Central memory CD8-positive, alpha-beta T cell (primary cell): ENCODE measurements around the gene ZNF827.

ENCODE experiments used
- ATAC-seq: fragments of 150-1000 bp; cut with Tn5 transposase; replicated peaks from 2 replicates; pipeline ENCODE4 v1.10.0; 2022; ENCODE audit warnings: mild to moderate bottlenecking, moderate FRiP score, moderate number of reproducible peaks; ENCODE audit not compliant: poor library complexity, severe bottlenecking; ENCODE audit errors: extremely low read depth
- DNase-seq, 2 donors: peaks; one replicate each; pipeline ENCODE4 v3.0.0; 2021; ENCODE audit warnings: low spot score in 2 of 2
- H3K27ac Mint-ChIP-seq: one replicate; pipeline ENCODE4 v1.8.0; 2022; ENCODE audit warnings: low read depth, mild to moderate bottlenecking, moderate library complexity, mixed read lengths
- H3K27me3 Mint-ChIP-seq: one replicate; pipeline ENCODE4 v1.8.0; 2022; ENCODE audit warnings: mixed read lengths
- H3K36me3 Mint-ChIP-seq: one replicate; pipeline ENCODE4 v1.8.0; 2022; ENCODE audit warnings: mild to moderate bottlenecking, moderate library complexity, mixed read lengths; ENCODE audit not compliant: insufficient read depth
- H3K4me1 Mint-ChIP-seq: one replicate; pipeline ENCODE4 v1.8.0; 2022; ENCODE audit warnings: mixed read lengths
- H3K4me3 Mint-ChIP-seq: one replicate; pipeline ENCODE4 v1.8.0; 2022; ENCODE audit warnings: mild to moderate bottlenecking, moderate library complexity, mixed read lengths
- H3K9me3 Mint-ChIP-seq: one replicate; pipeline ENCODE4 v1.8.0; 2022; ENCODE audit warnings: mixed read lengths

Gene ZNF827, protein sequence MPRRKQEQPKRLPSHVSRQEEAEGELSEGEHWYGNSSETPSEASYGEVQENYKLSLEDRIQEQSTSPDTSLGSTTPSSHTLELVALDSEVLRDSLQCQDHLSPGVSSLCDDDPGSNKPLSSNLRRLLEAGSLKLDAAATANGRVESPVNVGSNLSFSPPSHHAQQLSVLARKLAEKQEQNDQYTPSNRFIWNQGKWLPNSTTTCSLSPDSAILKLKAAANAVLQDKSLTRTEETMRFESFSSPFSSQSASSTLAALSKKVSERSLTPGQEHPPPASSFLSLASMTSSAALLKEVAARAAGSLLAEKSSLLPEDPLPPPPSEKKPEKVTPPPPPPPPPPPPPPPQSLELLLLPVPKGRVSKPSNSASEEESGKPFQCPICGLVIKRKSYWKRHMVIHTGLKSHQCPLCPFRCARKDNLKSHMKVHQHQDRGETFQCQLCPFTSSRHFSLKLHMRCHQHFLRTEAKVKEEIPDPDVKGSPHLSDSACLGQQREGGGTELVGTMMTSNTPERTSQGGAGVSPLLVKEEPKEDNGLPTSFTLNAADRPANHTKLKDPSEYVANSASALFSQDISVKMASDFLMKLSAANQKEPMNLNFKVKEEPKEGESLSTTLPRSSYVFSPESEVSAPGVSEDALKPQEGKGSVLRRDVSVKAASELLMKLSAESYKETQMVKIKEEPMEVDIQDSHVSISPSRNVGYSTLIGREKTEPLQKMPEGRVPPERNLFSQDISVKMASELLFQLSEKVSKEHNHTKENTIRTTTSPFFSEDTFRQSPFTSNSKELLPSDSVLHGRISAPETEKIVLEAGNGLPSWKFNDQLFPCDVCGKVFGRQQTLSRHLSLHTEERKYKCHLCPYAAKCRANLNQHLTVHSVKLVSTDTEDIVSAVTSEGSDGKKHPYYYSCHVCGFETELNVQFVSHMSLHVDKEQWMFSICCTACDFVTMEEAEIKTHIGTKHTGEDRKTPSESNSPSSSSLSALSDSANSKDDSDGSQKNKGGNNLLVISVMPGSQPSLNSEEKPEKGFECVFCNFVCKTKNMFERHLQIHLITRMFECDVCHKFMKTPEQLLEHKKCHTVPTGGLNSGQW

DNA sequence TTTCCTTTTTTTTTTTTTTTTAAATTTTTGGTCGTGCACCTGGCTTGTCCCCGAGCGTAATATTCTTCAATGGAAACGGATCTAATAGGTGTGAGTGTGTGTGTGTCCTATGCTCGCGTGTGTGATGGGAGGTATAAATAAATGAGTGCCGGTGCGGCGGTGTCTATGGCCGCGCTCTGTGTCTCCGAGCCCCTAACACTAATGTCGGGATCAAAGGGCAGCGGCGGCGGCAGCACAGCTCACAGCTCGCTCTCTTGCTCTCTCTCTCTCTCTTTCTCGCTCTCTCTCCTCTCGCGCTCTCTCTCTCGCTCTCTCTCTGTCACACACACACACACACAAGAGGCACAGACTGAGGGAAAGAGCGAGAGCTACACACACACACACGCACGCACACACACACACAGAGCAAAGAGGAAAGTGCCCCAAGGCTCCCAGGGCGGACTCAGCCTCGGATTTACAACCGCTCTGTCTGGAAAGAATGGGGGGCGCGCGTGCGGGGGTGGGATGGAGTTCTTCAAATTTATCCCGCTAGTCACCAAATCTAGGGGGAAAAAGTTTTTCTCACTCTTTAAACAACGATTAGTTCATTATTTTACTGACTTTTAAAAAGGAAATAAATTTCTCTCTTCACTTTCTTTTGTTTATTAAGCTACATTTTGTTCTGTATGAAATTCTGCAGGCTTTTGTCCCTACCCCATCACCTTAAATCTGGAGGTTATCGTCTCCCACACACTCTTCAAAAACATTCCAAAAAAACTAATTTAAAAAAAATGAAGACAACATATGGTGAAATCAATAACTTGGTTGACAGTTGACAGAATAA lies at the start of gene ZNF827:
Gene ZNF827 (minus strand): TSS at position 206 of the 823 bp plus-strand sequence. CDS start 416 bp downstream, outside the sequence.
- Mint-ChIP-seq H3K4me3 (peak within 1 kb of the TSS; percentile 93), H3K27me3 (no peaks in the 10 kb centered on the region)

DNA sequence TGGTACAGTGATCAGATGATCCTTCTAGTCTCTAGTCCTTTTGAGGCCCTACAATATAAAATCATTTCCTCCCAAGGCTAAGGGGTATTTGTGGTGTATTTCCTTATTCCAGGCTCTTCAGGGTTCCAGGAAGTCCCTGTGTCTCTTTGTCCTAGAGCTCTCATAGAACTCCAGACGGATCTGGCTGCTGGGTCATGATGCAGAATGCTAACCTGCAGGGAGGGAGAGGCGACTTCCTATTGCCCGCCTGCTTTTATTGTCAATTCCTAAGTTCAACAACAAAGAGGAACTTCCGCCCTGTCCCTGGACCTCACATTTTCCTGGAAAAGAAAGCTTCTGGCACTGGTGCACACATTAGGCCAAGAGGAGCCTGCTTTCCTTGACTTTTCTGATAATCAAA lies 45.9 kb upstream of the ZNF827 start:
- Mint-ChIP-seq H3K4me3 (no peak overlapping the region), H3K27me3 (peaks cover 23% of the 10 kb centered on the region), H3K36me3 (no peaks in the 10 kb centered on the region), H3K4me1 (no peaks in the 10 kb centered on the region), H3K9me3 (no peaks in the 10 kb centered on the region), H3K27ac (no peak overlapping the region)
- ATAC-seq (no peak), DNase-seq (no peak)

More for the DNA sequence above, at the start of gene ZNF827:
- ATAC-seq (peak; percentile 46), DNase-seq (peak; percentile 39 to 68)
- Mint-ChIP-seq H3K36me3 (peaks cover 24% of the 10 kb centered on the region), H3K4me1 (peaks cover 39% of the 10 kb centered on the region), H3K27ac (peak within 1 kb of the TSS; percentile 95), H3K9me3 (no peaks in the 10 kb centered on the region)

DNA sequence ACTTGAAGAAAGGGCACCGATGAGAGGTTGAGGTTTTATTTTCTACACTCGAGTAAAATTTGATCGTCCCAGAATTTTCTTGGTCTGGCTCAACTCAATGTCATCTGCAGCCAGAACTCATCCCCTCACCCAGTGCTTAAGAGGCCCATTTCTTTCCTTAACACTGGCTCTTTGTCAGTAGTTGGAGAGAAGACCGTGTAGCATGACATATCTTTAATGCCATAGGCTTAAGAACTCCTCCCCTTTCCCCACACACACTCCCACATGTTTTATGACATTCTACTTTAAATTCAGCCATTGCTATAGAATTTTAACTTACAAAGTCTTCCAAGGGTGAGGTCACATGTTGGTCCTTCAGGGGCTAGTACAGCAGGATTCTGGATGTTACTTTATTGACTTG lies 44.2 kb upstream of the ZNF827 start:
- H3K9me3 Mint-ChIP-seq: no peaks in the 10 kb centered on the region
- no peak overlapping the region for H3K4me3 Mint-ChIP-seq
- peaks cover 31% of the 10 kb centered on the region for H3K27me3 Mint-ChIP-seq
- DNase-seq (no peak), ATAC-seq (no peak)
- H3K4me1 Mint-ChIP-seq: no peaks in the 10 kb centered on the region
- no peak overlapping the region for H3K27ac Mint-ChIP-seq
- no peaks in the 10 kb centered on the region for H3K36me3 Mint-ChIP-seq

DNA sequence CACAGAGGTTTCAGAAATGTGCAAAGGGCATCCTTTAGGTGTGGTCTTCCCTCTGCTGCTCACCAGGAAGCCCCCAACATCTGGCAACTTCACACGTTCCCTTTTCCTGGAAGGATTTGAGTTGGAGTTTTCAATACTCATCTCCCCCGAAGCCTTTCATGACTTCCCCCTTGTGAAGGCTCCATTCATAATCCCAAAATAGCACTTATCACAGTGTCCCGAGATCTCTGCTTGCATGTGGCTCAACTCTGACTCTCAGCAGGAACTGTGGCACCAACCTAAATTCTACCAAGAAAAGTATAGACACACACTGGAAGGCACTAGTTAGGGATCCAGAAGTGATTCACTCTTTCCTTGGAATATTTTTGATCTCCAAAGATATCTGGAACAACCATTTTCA lies 40.5 kb upstream of the ZNF827 start:
- Mint-ChIP-seq H3K27me3 (peaks cover 39% of the 10 kb centered on the region), H3K4me3 (no peak overlapping the region), H3K36me3 (no peaks in the 10 kb centered on the region), H3K9me3 (no peaks in the 10 kb centered on the region), H3K27ac (no peak overlapping the region), H3K4me1 (no peaks in the 10 kb centered on the region)
- DNase-seq: no peak
- ATAC-seq: no peak

DNA sequence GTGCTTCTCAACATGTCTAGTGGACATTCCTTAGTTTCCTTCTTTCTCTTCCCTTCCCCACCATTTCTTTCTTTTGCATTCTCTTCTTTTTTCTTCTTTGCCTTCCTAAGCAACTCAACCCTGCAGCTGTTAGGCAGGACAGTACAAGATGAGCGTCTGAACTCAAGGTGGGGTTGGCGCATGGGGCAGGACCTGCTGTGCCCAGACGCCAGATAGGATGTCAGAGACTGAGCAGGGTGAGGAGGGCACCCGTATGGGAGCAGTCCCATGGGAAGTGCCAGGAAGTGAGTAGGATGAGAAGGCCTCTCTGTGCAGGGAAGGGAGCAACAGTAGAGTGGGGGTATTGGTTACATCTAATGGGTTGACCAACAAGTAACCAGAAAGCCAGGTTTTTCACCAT lies 38.1 kb upstream of the ZNF827 start:
- Mint-ChIP-seq H3K4me3 (no peak overlapping the region), H3K9me3 (no peaks in the 10 kb centered on the region), H3K27me3 (peaks cover 48% of the 10 kb centered on the region), H3K36me3 (no peaks in the 10 kb centered on the region), H3K27ac (no peak overlapping the region), H3K4me1 (no peaks in the 10 kb centered on the region)
- DNase-seq: no peak
- ATAC-seq: no peak

DNA sequence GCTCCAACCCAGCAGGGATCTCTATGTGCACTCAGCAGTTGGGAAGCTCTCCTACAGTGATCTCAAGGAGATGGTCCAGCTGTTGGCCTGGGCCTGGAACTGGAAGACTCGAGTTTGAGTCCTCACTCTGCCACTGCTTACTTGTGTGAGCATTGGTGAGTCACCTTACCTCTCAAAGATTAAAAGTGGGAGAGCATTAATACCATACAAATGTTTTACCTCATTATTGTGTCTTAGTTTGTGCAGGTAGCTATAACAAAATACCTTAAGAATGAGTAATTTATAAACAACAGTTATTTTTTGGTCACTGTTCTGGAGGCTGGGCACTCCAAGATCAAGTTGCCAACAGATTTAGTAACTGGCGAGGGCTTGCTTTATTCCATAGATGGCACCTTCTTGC lies 21.4 kb upstream of the ZNF827 start:
- no peak overlapping the region for H3K4me3 Mint-ChIP-seq
- H3K9me3 Mint-ChIP-seq: no peaks in the 10 kb centered on the region
- peaks cover 2% of the 10 kb centered on the region for H3K36me3 Mint-ChIP-seq
- H3K27me3 Mint-ChIP-seq: peaks cover 15% of the 10 kb centered on the region
- H3K27ac Mint-ChIP-seq: no peak overlapping the region
- DNase-seq (no peak), ATAC-seq (no peak)
- H3K4me1 Mint-ChIP-seq: no peaks in the 10 kb centered on the region

DNA sequence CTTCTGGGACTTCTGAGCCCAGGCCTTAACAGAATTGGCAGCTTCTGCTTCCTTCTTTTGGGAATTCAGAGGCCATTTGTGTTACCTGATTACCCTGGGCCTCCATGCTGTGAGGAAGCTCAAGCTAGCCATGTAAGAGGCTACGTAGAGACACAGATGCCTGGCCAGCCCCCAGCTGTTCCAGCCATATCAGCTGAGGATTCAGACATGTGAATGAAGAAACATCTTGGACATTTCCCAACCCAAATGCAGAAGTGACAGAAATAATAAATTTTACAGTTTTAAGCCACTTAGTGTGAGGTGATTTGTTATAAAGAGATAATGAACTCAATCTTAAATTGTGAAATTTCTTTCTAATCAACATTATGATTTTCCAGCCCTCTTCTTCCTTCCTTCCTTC lies 18.7 kb upstream of the ZNF827 start:
- no peaks in the 10 kb centered on the region for H3K4me1 Mint-ChIP-seq
- no peaks in the 10 kb centered on the region for H3K9me3 Mint-ChIP-seq
- H3K27ac Mint-ChIP-seq: peak overlapping the region; percentile 67
- DNase-seq (no peak), ATAC-seq (no peak)
- no peak overlapping the region for H3K4me3 Mint-ChIP-seq
- H3K27me3 Mint-ChIP-seq: no peaks in the 10 kb centered on the region
- H3K36me3 Mint-ChIP-seq: peaks cover 2% of the 10 kb centered on the region

DNA sequence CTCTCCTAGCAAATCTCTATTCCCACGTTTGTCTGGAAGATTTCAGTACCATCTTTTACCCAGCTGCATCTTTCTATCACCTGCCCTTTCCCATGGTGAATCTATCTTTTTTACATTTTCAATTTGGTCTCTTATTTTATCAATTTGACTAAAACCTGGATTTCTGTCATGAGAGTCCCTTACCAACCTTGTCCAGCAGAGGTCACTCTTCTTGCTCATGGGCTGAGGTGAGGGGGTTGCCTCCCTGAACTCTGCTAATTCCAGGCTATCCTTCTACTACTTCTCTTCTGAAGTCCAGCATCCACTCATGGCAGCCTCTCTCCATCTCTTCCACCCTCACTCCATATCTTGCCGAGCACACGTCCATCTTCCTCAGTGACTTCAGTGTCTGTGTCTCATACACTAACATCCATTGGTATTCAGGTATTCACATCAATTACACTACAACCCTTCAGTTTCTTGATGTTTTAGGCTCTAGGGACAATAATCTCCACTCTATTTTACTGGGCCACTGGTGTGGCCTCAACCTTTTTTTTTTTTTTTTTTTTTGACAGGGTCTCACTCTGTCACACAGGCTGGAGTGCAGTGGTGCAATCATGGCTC lies 17.8 kb upstream of the ZNF827 start:
- Mint-ChIP-seq H3K9me3 (no peaks in the 10 kb centered on the region), H3K4me1 (no peaks in the 10 kb centered on the region), H3K4me3 (no peak overlapping the region), H3K36me3 (peaks cover 2% of the 10 kb centered on the region), H3K27me3 (peaks cover under 1% of the 10 kb centered on the region), H3K27ac (no peak overlapping the region)
- DNase-seq: peak in 1 of 2 donors; percentile 17
- ATAC-seq: no peak

DNA sequence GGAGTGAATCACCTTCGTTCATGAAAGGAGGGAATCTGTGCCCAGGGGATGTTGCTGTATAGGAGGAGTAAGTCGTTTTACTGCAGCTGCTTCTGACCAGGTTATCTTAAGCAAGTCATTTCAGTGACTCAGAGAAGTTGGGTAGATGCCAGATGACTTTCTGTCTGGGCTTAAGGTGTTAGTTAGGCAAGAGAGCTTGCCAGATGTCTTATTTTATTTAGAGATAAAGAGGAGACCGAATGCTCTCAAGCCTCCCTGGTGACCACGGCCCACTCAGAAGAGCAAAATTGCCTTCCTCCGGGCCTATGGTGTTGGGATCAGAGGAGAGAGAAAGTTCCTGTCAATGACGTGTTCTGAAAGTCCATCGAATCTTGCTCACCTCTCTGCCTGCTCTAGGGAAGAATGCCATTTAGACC lies 16.3 kb upstream of the ZNF827 start:
- no peak for DNase-seq

DNA sequence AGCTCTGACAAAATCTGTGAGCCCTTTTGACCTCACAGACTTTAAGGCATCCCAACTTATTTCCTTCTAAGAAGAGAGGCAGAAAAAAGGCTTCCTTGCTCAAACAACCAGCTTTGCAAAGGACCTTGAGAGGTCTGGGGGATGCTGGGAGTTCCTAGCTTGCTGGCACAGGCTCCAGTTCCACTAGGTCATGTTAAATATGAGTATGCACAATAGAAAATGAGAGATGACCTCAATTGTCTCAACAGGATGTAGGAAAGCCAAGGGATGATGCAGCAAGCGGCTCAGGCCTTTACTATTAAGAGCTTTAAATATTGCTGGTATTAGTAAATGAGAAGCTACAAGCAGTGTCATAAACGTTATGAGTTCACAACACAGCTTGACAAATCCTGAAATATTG lies 13.3 kb upstream of the ZNF827 start:
- ATAC-seq (no peak), DNase-seq (no peak)
- H3K36me3 Mint-ChIP-seq: no peaks in the 10 kb centered on the region
- no peaks in the 10 kb centered on the region for H3K4me1 Mint-ChIP-seq
- no peaks in the 10 kb centered on the region for H3K9me3 Mint-ChIP-seq
- H3K4me3 Mint-ChIP-seq: no peak overlapping the region
- H3K27ac Mint-ChIP-seq: no peak overlapping the region
- H3K27me3 Mint-ChIP-seq: peaks cover 41% of the 10 kb centered on the region

More for the DNA sequence above, 16.3 kb upstream of the ZNF827 start:
- Mint-ChIP-seq H3K9me3 (no peaks in the 10 kb centered on the region), H3K36me3 (peaks cover 2% of the 10 kb centered on the region), H3K27me3 (peaks cover 15% of the 10 kb centered on the region), H3K27ac (no peak overlapping the region), H3K4me1 (no peaks in the 10 kb centered on the region), H3K4me3 (no peak overlapping the region)
- no peak for ATAC-seq

DNA sequence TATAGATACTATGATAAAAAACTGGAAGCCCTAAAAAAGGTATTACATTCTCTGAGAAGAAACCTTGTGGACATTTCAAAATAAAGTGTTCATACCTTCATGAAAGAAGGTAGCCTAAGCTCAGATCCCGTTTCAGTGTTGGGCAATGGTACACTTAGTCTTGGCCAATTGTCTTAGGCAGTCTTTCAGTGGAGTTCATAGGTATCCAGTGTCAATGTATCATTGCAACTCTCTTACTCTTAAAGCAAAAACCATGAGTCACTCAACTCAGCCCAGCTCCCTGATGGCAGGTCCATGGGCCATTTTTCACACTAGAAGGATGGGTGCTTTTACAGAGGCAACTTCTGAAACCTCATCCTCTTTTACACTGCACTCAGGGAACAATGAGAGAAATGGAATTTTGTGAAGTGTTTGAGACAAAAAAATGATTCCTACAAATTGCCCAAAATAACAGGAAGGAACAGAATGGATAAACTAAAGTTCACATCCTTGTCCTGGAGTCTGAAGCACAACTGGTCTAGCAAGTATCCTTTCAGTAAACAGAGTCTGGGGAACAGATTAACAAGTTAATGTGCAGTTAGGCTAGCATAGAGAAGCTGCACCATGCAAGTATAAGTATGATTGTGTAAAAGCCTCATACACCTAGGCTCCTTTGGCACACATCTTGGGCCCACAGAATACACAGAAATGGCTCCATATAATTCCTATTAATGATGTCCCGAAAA lies 7.0 kb upstream of the ZNF827 start:
- Mint-ChIP-seq H3K9me3 (no peaks in the 10 kb centered on the region), H3K27ac (no peak overlapping the region), H3K4me1 (no peaks in the 10 kb centered on the region), H3K4me3 (no peak overlapping the region), H3K36me3 (no peaks in the 10 kb centered on the region), H3K27me3 (peaks cover 36% of the 10 kb centered on the region)
- no peak for DNase-seq
- ATAC-seq: no peak
